DND-41 (cell line): ENCODE results near the gene MINDY4.

Source experiments
- CTCF ChIP-seq: IDR thresholded peaks from 2 replicates; pipeline ENCODE4 v1.5.1; 2012; ENCODE audit warnings: borderline replicate concordance, low read length, moderate library complexity, mild to moderate bottlenecking; ENCODE audit not compliant: poor library complexity, severe bottlenecking; ENCODE audit errors: extremely low read depth
- EZH2 ChIP-seq: IDR thresholded peaks from 3 replicates; pipeline ENCODE4 v1.6.1; 2012; ENCODE audit warnings: borderline replicate concordance, low read depth, mild to moderate bottlenecking, moderate library complexity, low read length, inconsistent platforms; ENCODE audit not compliant: severe bottlenecking

GRCh38 chr7:30904561-30904960, 133.3 kb downstream of the MINDY4 start:
- TF ChIP-seq CTCF (no peak), EZH2 (no peak)
